Tibial artery (tissue), 4 donors: ENCODE data around the gene PODNL1.

Source experiments
- DNase-seq, 2 donors: peaks; one replicate each; pipeline ENCODE4 v3.0.0-alpha.2; 2019
- H3K27ac ChIP-seq, 2 donors: fragments of 200-600 bp; sonication (generic) in 1 of 2; 1 replicate in 1 of 2; 2 replicates in 1 of 2; pipeline ENCODE4 v1.5.1; 2018 to 2019; ENCODE audit warnings: mild to moderate bottlenecking in 1 of 2
- H3K27me3 ChIP-seq, 2 donors: fragments of 200-600 bp; sonication (generic) in 1 of 2; one replicate each; pipeline versions ENCODE4 v1.5.1 to v1.6.0; 2016 to 2019
- H3K36me3 ChIP-seq, 3 donors: fragments of 200-600 bp; sonication (generic) in 2 of 3; one replicate each; pipeline ENCODE4 v1.5.1; 2016 to 2019; ENCODE audit warnings: mild to moderate bottlenecking in 2 of 3
- H3K4me1 ChIP-seq, 4 donors: fragments of 200-600 bp; sonication (generic) in 2 of 4; 1 replicate in 3 of 4; 2 replicates in 1 of 4; pipeline ENCODE4 v1.5.1; 2016 to 2019
- H3K4me3 ChIP-seq, 2 donors: fragments of 200-600 bp; sonication (generic) in 1 of 2; 1 replicate in 1 of 2; 2 replicates in 1 of 2; pipeline ENCODE4 v1.5.1; 2018 to 2019; ENCODE audit warnings: mild to moderate bottlenecking in 2 of 2
- H3K9me3 ChIP-seq, 3 donors: fragments of 200-600 bp; sonication (generic) in 1 of 3; one replicate each; pipeline ENCODE4 v1.5.1; 2016 to 2019
- CTCF ChIP-seq, 2 experiments: fragments of 200-600 bp in 1 of 2; fragments of 450-650 bp in 1 of 2; IDR thresholded peaks; one replicate each; pipeline ENCODE4 v1.5.1; 2017 to 2019; ENCODE audit warnings: antibody characterized with exemption in 2 of 2, mild to moderate bottlenecking in 1 of 2, moderate library complexity in 1 of 2
- intact Hi-C: fragments of 100-400 bp; cut with DNase I; formaldehyde crosslinking; loops from one replicate; pipeline ENCODE4 v1.15.0; 2023; ENCODE audit warnings: low total_unique reads

The PODNL1 gene

GRCh38 chr19:13954185-13954584 is 16.0 kb upstream of the PODNL1 start:
- H3K27me3 ChIP-seq, result no peaks in the 10 kb centered on the region
- DNase-seq, result no peak
- TF ChIP-seq CTCF (IDR thresholded peaks at IDR 0.05), result no peak
- peaks cover 24 to 53% (median 33%) of the 10 kb centered on the region in 3 donors for H3K36me3 ChIP-seq
- H3K27ac ChIP-seq, result no peak overlapping the region
- H3K9me3 ChIP-seq, result no peaks in the 10 kb centered on the region
- H3K4me1 ChIP-seq, result peaks cover 0 to 16% (median 12%) of the 10 kb centered on the region in 4 donors
- intact Hi-C loops, result no loop called here
- H3K4me3 ChIP-seq, result no peak overlapping the region

GRCh38 chr19:13952931-13953531 is 14.8 kb upstream of the PODNL1 start:
- peaks cover 0 to 16% (median 12%) of the 10 kb centered on the region in 4 donors for H3K4me1 ChIP-seq
- intact Hi-C loops, result no loop called here
- peak overlapping the region; percentile 81 to 87 for H3K27ac ChIP-seq
- H3K27me3 ChIP-seq, result no peaks in the 10 kb centered on the region
- peak overlapping the region; percentile 86 to 96 for H3K4me3 ChIP-seq
- peaks cover 21 to 41% (median 22%) of the 10 kb centered on the region in 3 donors for H3K36me3 ChIP-seq
- no peak for DNase-seq
- no peak for TF ChIP-seq CTCF (IDR thresholded peaks at IDR 0.05)
- no peaks in the 10 kb centered on the region for H3K9me3 ChIP-seq

GRCh38 chr19:13952154-13952930 is 14.1 kb upstream of the PODNL1 start, which contains the start of gene DCAF15:
DCAF15 (plus strand) TSS chr19:13952509; CDS start chr19:13952513, 4 bp downstream.
- H3K27ac ChIP-seq, result peak within 1 kb of the TSS; percentile 81 to 87
- no peaks in the 10 kb centered on the region for H3K27me3 ChIP-seq
- intact Hi-C loops, result no loop called here
- H3K36me3 ChIP-seq, result peaks cover 18 to 34% (median 18%) of the 10 kb centered on the region in 3 donors
- H3K9me3 ChIP-seq, result no peaks in the 10 kb centered on the region
- peak; percentile 99 to 100 for DNase-seq
- H3K4me3 ChIP-seq, result peak within 1 kb of the TSS; percentile 86 to 96
- H3K4me1 ChIP-seq, result peaks cover 0 to 16% (median 12%) of the 10 kb centered on the region in 4 donors
- no peak for TF ChIP-seq CTCF (IDR thresholded peaks at IDR 0.05)

- intact Hi-C loops, result no loop called here
- no peak for DNase-seq
- Histone ChIP-seq H3K27me3 (no peaks in the 10 kb centered on the region), H3K9me3 (no peaks in the 10 kb centered on the region), H3K4me3 (peak overlapping the region; percentile 86 to 96), H3K36me3 (peaks cover 15 to 28% (median 18%) of the 10 kb centered on the region in 3 donors), H3K4me1 (peaks cover 0 to 16% (median 12%) of the 10 kb centered on the region in 4 donors), H3K27ac (peak overlapping the region; percentile 27 to 81)
- no peak for TF ChIP-seq CTCF (IDR thresholded peaks at IDR 0.05)
These were observed 13.6 kb upstream of the PODNL1 start for GRCh38 chr19:13951799-13952153.

- peaks cover 8 to 21% (median 12%) of the 10 kb centered on the region in 3 donors for H3K36me3 ChIP-seq
- no peaks in the 10 kb centered on the region for H3K27me3 ChIP-seq
- no peaks in the 10 kb centered on the region for H3K9me3 ChIP-seq
- H3K27ac ChIP-seq, result no peak overlapping the region
- TF ChIP-seq CTCF (IDR thresholded peaks at IDR 0.05), result no peak
- no peak for DNase-seq
- intact Hi-C loops, result no loop called here
- H3K4me3 ChIP-seq, result no peak overlapping the region
- H3K4me1 ChIP-seq, result peaks cover 0 to 16% (median 12%) of the 10 kb centered on the region in 4 donors
These were observed 12.8 kb upstream of the PODNL1 start for GRCh38 chr19:13951043-13951442.
